Measurements from ENCODE around the gene ADAP1. TPM values are rescaled to one million over a fixed set of nuclear protein-coding genes. Genes with fewer than 3 reads are reported as not detected.
"Not testable (repeated sequence)": the region's sequence is repeated elsewhere in the genome, so short reads cannot be mapped to it uniquely, and the experiment has no call there.

Gene ADAP1
- total RNA-seq, 6 experiments from 2014 or later = 1.4 to 4.2 (median 2.7) TPM

GRCh38 chr7:873367-874002 lies 81.0 kb downstream of the ADAP1 start:
- no peaks in the 10 kb centered on the region for H3K27me3 ChIP-seq
- H3K27ac ChIP-seq = peak overlapping the region; percentile 50 to 92 (median 60)
- H3K4me1 ChIP-seq = peaks cover 0 to 19% (median 8%) of the 10 kb centered on the region in 4 donors
- TF ChIP-seq CTCF (IDR thresholded peaks at IDR 0.05) (peak; percentile 96 to 99 (median 98)), POLR2A (IDR thresholded peaks at IDR 0.05) (peak; percentile 51)
- H3K9me3 ChIP-seq = no peaks in the 10 kb centered on the region
- intact Hi-C loops (cut with DNase I) = loop anchor here in 1 of 2 donors (5.0 kb wide), 1 partner anchor 86 kb away; no protein-coding TSS in a partner anchor
- no peak overlapping the region for H3K4me3 ChIP-seq
- DNase-seq = peak; percentile 86 to 91 (median 90)
- H3K36me3 ChIP-seq = peaks cover 0 to 24% (median 8%) of the 10 kb centered on the region in 4 donors
- peak; percentile 70 to 76 (median 74) for ATAC-seq
- 18% methylated on average over 17 of the region's 18 CpGs for WGBS (ENCODE audit: insufficient coverage, low coverage, low lambda C conversion rate, missing lambda C conversion rate)

- H3K4me1 ChIP-seq = peaks cover 0 to 21% (median 10%) of the 10 kb centered on the region in 4 donors
- not testable (repeated sequence) for ATAC-seq, H3K27me3 ChIP-seq, H3K4me3 ChIP-seq, DNase-seq, H3K9me3 ChIP-seq
- 89% methylated on average over 9 of the region's 19 CpGs for WGBS (ENCODE audit: insufficient coverage, low coverage, low lambda C conversion rate, missing lambda C conversion rate)
- H3K36me3 ChIP-seq = peaks cover 0 to 24% (median 8%) of the 10 kb centered on the region in 4 donors
- H3K27ac ChIP-seq = peak overlapping the region in 2 of 3 donors; percentile 50 to 92
- intact Hi-C loops (cut with DNase I) = loop anchor here in 1 of 2 donors (5.0 kb wide), 1 partner anchor 85 kb away; no protein-coding TSS in a partner anchor
These were observed 81.8 kb downstream of the ADAP1 start for GRCh38 chr7:872685-873084.

- intact Hi-C loops (cut with DNase I) = loop anchor here in 1 of 2 donors (5.0 kb wide), 1 partner anchor 85 kb away; no protein-coding TSS in a partner anchor
- Histone ChIP-seq H3K4me1 (peaks cover 0 to 26% (median 13%) of the 10 kb centered on the region in 4 donors), H3K27ac (peak overlapping the region in 2 of 3 donors; percentile 29 to 92), H3K27me3 (no peaks in the 10 kb centered on the region), H3K9me3 (no peaks in the 10 kb centered on the region), H3K4me3 (no peak overlapping the region), H3K36me3 (peaks cover 0 to 24% (median 8%) of the 10 kb centered on the region in 4 donors)
- TF ChIP-seq POLR2A (IDR thresholded peaks at IDR 0.05) (no peak), CTCF (IDR thresholded peaks at IDR 0.05) (no peak)
- WGBS (ENCODE audit: insufficient coverage, low coverage, low lambda C conversion rate, missing lambda C conversion rate) = 52% methylated on average over 9 of the region's 14 CpGs
- no peak for ATAC-seq
- no peak for DNase-seq
These were observed 82.5 kb downstream of the ADAP1 start for GRCh38 chr7:871900-872537.

- H3K4me1 ChIP-seq = peaks cover 0 to 26% (median 11%) of the 10 kb centered on the region in 4 donors
- ATAC-seq = no peak
- no peak overlapping the region for H3K27ac ChIP-seq
- H3K27me3 ChIP-seq = no peaks in the 10 kb centered on the region
- H3K36me3 ChIP-seq = peaks cover 0 to 34% (median 11%) of the 10 kb centered on the region in 4 donors
- H3K4me3 ChIP-seq = no peak overlapping the region
- no peaks in the 10 kb centered on the region for H3K9me3 ChIP-seq
- TF ChIP-seq POLR2A (IDR thresholded peaks at IDR 0.05) (no peak), CTCF (IDR thresholded peaks at IDR 0.05) (no peak)
- 81% methylated on average over 6 of the region's 14 CpGs for WGBS (ENCODE audit: insufficient coverage, low coverage, low lambda C conversion rate, missing lambda C conversion rate)
- DNase-seq = no peak
- intact Hi-C loops (cut with DNase I) = no loop called here
These were observed 85.1 kb downstream of the ADAP1 start for GRCh38 chr7:869348-869747.

- peaks cover 0 to 17% (median 8%) of the 10 kb centered on the region in 4 donors for H3K4me1 ChIP-seq
- ATAC-seq = no peak
- H3K27ac ChIP-seq = peak overlapping the region; percentile 84 to 96 (median 88)
- intact Hi-C loops (cut with DNase I) = no loop called here
- WGBS (ENCODE audit: insufficient coverage, low coverage, low lambda C conversion rate, missing lambda C conversion rate) = 89% methylated on average over 14 of the region's 17 CpGs
- no peak for TF ChIP-seq CTCF (IDR thresholded peaks at IDR 0.05)
- TF ChIP-seq POLR2A (IDR thresholded peaks at IDR 0.05) = no peak
- no peak overlapping the region for H3K4me3 ChIP-seq
- no peaks in the 10 kb centered on the region for H3K27me3 ChIP-seq
- H3K9me3 ChIP-seq = no peaks in the 10 kb centered on the region
- no peak for DNase-seq
- peaks cover 0 to 37% (median 11%) of the 10 kb centered on the region in 4 donors for H3K36me3 ChIP-seq
These were observed 86.3 kb downstream of the ADAP1 start for GRCh38 chr7:868189-868486.
